NT2/D1 (cell line): ENCODE data around the gene FAM184B.

Source experiments
- SUZ12 ChIP-seq: IDR thresholded peaks from 2 replicates; pipeline ENCODE4 v1.6.1; 2011; ENCODE audit not compliant: insufficient read length, insufficient read depth; ENCODE audit errors: extremely low read depth
- YY1 ChIP-seq: IDR thresholded peaks from 2 replicates; pipeline ENCODE4 v1.6.1; 2011; ENCODE audit not compliant: insufficient read length, insufficient read depth
- ZNF274 ChIP-seq: IDR thresholded peaks from 2 replicates; pipeline ENCODE4 v1.6.1; 2011; ENCODE audit warnings: mild to moderate bottlenecking, low read depth, low read length

DNA sequence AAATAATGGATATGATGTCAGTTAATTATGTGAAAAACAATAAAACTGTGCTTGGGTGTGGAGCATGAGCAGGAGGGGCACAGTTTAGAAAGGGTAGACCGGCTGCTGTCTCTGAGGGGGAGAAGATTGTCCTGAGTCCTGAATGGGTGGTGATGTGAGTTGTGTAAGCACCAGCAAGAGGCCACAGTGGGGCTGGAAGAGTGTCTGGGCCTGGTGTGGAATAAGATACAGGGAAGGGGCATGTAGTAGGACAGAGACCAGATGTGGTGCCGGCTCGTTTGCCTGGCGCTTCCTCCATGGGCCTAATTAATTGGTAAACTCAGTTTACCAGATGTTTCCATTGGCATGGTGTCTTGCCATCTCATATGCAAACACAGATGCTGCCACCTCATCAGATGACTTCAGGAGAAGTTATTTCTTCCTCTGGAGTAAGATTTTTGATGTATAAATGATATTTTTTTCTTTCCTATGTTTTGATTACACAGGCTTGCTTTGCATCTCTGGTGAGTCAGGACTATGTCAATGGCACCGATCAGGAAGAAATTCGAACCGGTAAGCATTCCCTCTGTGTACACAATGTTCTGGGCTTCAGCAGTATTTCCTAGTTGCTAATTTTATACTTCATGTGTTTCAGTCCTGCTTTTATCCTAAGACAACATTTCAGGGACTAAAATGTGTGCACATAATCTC, 161.9 kb downstream of the FAM184B start:
- TF ChIP-seq ZNF274 (no peak), SUZ12 (no peak), YY1 (no peak)
